ENCODE data around the gene P4HB. TPM values are rescaled to one million over a fixed set of nuclear protein-coding genes. Genes with fewer than 3 reads are reported as not detected.
A peak's percentile ranks its signal among the peaks of the same experiment; 100 is the strongest.

The P4HB gene
- total RNA-seq, 6 donors from 2014 or later = 374 to 627 (median 531) TPM

DNA sequence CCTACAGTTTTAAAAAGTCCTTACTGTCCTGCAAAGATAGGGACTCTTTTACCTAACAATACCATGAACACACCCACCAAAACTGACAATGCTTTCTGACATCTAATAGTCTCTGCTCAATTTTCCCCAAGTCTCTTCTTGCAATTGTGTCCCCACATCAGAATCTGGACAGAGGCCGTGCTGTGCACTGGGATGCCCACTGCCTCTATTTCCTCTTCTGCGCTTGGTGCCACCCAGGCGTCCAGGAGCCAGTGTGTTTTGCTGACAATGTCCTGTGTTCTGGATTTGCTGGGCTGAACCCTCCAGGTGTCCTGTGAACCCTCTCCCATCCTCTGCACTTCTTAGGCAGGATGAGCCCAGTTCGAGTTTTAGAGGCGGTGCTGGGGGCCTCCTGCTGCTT, 17.2 kb upstream of the P4HB start:
- H3K36me3 ChIP-seq = peaks cover 0 to 12% (median 6%) of the 10 kb centered on the region in 4 donors
- no peaks in the 10 kb centered on the region for H3K27me3 ChIP-seq
- no peaks in the 10 kb centered on the region for H3K9me3 ChIP-seq
- peaks cover 3 to 7% (median 4%) of the 10 kb centered on the region in 4 donors for H3K4me1 ChIP-seq
- H3K4me3 ChIP-seq = no peak overlapping the region
- WGBS, 2 donors = 91 to 95% methylated on average over 5 of the region's 5 CpGs
- TF ChIP-seq CTCF (IDR thresholded peaks at IDR 0.05) (no peak), POLR2AphosphoS5 (IDR thresholded peaks at IDR 0.05) (no peak), POLR2A (IDR thresholded peaks at IDR 0.05) (no peak), EP300 (IDR thresholded peaks at IDR 0.05) (no peak)
- DNase-seq (no peak), ATAC-seq (ENCODE audit: low FRiP score in 2 of 2) (no peak)
- no peak overlapping the region for H3K27ac ChIP-seq

DNA sequence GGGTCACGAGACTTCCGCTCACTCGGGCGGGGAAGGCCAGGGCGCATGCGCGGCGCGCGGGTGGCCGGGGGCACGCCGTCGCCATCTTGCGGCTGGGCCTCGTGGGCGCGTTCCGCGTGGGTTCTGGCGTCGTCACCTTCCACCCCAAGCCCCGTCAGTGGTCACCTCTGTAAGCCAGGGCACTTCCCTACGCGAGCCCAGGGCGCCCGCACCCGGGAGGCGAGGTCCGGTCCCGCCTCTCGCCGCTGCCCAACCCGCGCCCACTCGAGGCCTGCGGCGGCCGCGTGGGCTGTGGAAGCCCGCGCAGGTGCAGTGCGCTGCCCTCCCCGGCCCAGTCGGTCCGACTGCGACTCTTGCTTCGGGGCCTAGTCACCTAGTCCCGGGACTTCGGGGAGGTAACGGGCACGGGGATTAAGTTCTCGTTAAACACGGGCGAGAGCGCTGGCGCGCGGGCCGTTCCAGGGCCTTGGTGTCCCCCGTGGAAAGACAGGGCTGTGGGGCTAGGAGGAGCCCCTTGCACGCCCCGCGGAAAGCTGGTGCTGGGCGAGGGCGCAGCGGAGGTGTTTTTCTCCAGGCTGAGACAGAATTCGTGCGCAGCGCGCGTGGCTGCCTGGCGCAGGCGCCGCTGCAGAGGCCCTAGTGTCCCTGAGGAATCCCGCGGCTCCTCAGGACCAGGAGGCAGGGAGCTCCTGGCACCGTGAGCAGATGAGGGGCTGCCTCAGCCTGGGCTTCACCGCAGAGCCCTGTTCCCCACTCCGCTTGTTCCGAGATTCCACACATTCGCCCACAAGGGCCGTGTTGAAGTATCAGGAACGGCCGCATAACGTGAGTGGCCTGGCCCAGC, 11.3 kb upstream of the P4HB start:
- H3K4me1 ChIP-seq = peaks cover 36 to 58% (median 43%) of the 10 kb centered on the region in 4 donors
- DNase-seq = peak; percentile 92 to 100
- H3K4me3 ChIP-seq = peak overlapping the region; percentile 67 to 98 (median 80)
- peak; percentile 45 to 84 for ATAC-seq (ENCODE audit: low FRiP score in 2 of 2)
- TF ChIP-seq EP300 (IDR thresholded peaks at IDR 0.05) (peak in 1 of 4 donors; percentile 88), POLR2A (IDR thresholded peaks at IDR 0.05) (peak in 3 of 4 donors; percentile 56 to 98 (median 82)), POLR2AphosphoS5 (IDR thresholded peaks at IDR 0.05) (peak; percentile 99 to 100), CTCF (IDR thresholded peaks at IDR 0.05) (peak in 5 of 6 experiments; percentile 38 to 75 (median 57))
- H3K27ac ChIP-seq = peak overlapping the region; percentile 92 to 99 (median 96)
- no peaks in the 10 kb centered on the region for H3K9me3 ChIP-seq
- H3K27me3 ChIP-seq = no peaks in the 10 kb centered on the region
- H3K36me3 ChIP-seq = peaks cover 14 to 38% (median 27%) of the 10 kb centered on the region in 4 donors
- WGBS, 2 donors = 1% methylated on average over 58 of the region's 86 CpGs; no CpG with 5 or more reads in 1 of the 2 donors

DNA sequence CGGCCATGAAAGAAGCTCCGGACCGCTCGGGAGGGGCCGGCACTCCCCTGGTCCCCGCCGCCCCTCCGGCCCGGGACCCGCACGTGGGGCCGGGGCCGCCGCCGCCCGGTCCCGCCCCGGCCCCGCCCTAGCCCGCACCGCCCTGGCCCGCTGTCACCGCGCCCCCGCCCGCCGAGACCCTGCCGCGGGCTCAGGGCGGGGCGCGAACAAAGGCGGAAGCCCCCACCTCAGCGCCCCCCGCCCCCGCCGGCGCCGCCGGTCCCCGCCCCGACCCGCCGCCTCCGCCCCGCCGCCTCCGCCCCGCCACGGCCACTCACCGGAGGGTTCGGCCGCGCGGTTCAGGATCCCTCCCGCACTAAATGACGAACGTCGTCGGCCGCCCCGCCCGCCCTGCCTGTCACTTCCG, 10.6 kb upstream of the P4HB start, which contains the start of gene ARHGDIA:
ARHGDIA (minus strand) TSS at position 357 of the 406 bp plus-strand sequence. CDS start 1,407 bp downstream, outside the sequence.
- 0% methylated on average over 8 of the region's 64 CpGs; no CpG with 5 or more reads in 1 of the 2 donors for WGBS, 2 donors
- peak; percentile 2 to 70 for ATAC-seq (ENCODE audit: low FRiP score in 2 of 2)
- H3K9me3 ChIP-seq = no peaks in the 10 kb centered on the region
- H3K36me3 ChIP-seq = peaks cover 14 to 43% (median 27%) of the 10 kb centered on the region in 4 donors
- DNase-seq = no peak
- H3K4me3 ChIP-seq = peak within 1 kb of the TSS; percentile 67 to 98 (median 87)
- peak within 1 kb of the TSS; percentile 92 to 99 (median 96) for H3K27ac ChIP-seq
- no peak for TF ChIP-seq EP300 (IDR thresholded peaks at IDR 0.05)
- no peak for TF ChIP-seq POLR2A (IDR thresholded peaks at IDR 0.05)
- no peak for TF ChIP-seq CTCF (IDR thresholded peaks at IDR 0.05)
- no peak for TF ChIP-seq POLR2AphosphoS5 (IDR thresholded peaks at IDR 0.05)
- H3K27me3 ChIP-seq = no peaks in the 10 kb centered on the region
- peaks cover 37 to 58% (median 44%) of the 10 kb centered on the region in 4 donors for H3K4me1 ChIP-seq

- WGBS, 2 donors = 4 to 5% methylated on average over 24 to 53 of the region's 65 CpGs
- H3K9me3 ChIP-seq = no peaks in the 10 kb centered on the region
- peak; percentile 48 to 91 for DNase-seq
- peak overlapping the region; percentile 67 to 98 (median 87) for H3K4me3 ChIP-seq
- H3K27me3 ChIP-seq = no peaks in the 10 kb centered on the region
- peaks cover 37 to 58% (median 45%) of the 10 kb centered on the region in 4 donors for H3K4me1 ChIP-seq
- TF ChIP-seq POLR2AphosphoS5 (IDR thresholded peaks at IDR 0.05) (no peak), POLR2A (IDR thresholded peaks at IDR 0.05) (peak in 2 of 4 donors; percentile 16 to 23)
- peak overlapping the region; percentile 92 to 99 (median 96) for H3K27ac ChIP-seq
- peak; percentile 3 to 14 for ATAC-seq (ENCODE audit: low FRiP score in 2 of 2)
- peaks cover 14 to 49% (median 31%) of the 10 kb centered on the region in 4 donors for H3K36me3 ChIP-seq
Measured at GRCh38 chr17:81870131-81870980, 10.0 kb upstream of the P4HB start.

All from upper lobe of left lung (tissue), 6 donors.